ENCODE data around the gene FCHSD1. TPM values are rescaled to one million over a fixed set of nuclear protein-coding genes. Genes with fewer than 3 reads are reported as not detected.

FCHSD1 gene
- 7.7 to 11.9 TPM (median 9.8 TPM) in 5 replicates for total RNA-seq (2022; extraction: Qiagen RNA extraction; ENCODE audit: low read depth)

GRCh38 chr5:141650851-141651727, at the start of gene FCHSD1:
Gene FCHSD1 (minus strand): TSS chr5:141651418. CDS start chr5:141651368, 50 bp downstream.

GRCh38 chr5:141681695-141682641, 30.8 kb upstream of the FCHSD1 start, which contains the start of gene ARAP3:
Gene ARAP3 (minus strand): TSS chr5:141682230. CDS start chr5:141680486, 1,744 bp downstream.

DNA sequence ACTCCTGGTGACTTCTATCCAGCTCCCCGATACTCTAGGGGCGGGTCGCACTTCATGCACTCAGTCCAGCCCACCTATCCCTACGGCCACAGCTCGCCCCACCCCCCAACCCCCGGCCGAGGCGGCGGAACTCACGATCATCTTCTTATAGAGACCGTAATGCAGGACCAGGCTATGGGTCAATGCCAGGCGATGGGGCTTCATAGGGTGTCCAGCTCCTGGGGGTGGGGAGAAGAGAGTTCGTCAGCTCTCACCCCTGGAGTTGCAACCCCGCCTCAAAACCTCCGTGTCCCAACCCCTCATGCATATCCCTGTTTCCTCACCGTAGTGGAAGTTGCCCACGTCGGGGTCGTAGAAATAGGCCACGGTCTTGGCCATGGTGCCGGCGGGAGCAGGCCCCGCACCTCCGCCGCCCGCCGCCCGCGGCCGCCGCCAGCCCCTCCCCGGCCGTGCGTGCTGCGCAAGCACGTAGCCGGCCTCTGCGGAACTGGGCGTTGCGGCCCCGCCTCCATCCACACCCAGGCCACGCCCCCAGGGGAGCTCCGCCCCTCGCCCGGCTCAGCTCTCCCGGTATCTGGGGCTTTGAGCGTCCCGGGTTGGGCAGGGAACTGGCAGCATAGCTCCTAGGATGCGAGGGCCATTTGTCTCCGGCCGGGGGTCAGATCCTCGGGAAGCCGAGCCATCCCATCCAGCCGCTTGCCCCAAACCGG, 14.7 kb downstream of the FCHSD1 start, which contains the start of the genes HDAC3 and RELL2:
TSS of gene HDAC3 (minus strand) at position 437 of the 710 bp plus-strand sequence. CDS start at position 378, 59 bp downstream.
TSS of gene RELL2 (plus strand) at position 585 of the 710 bp plus-strand sequence. CDS start 1,229 bp downstream, outside the sequence.

DNA sequence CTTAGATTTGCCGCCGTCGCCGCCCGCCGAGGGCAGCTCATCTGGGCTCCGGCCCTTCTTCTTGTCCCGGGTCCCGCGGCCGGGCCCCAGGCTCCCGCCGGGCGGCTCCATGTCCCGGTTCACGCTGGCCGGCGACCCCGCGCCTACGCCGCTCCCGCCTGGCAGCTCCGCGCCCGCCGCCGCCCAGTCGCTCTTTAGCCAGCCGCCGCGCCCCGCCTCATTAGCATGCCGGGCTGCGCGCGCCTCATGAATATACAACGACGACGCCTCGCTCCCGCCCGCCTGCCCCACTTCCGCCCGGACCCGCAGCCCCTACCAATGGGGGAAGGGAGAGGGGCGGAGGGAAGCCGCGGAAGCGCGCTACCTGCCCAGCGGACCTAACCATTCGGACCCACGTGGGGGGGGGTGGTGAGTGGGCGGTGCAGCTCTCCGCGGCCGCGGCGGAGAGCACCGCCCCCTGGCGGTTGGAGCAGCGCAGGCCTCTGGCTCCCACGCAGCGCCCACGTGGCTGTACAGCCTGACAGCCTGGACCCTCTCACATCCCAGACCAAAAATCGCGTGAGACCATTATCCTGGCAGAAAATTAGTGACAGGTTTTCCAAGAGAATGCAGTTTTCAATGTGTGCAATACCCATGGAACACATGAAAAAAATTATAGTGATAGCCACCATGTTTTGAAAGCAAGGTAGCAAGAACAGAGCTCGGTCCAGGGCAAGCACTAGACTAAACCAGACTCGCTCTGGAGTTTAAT, 32.2 kb downstream of the FCHSD1 start, which contains the start of gene DIAPH1:
TSS of gene DIAPH1 (minus strand) at position 197 of the 751 bp plus-strand sequence. CDS start at position 111, 86 bp downstream.

Other genes starting within 250 kb of the FCHSD1 start
- gene PCDHGA9, start 248.6 kb downstream of the FCHSD1 start, total RNA-seq (2022; extraction: Qiagen RNA extraction; ENCODE audit: low read depth), result 0.04 to 0.09 TPM (median 0.06 TPM) in 4 of 5 replicates, not detected in the other
- 0.09 to 0.23 TPM (median 0.13 TPM) in 5 replicates for gene PCDHGB6, start 243.4 kb downstream of the FCHSD1 start, total RNA-seq (2022; extraction: Qiagen RNA extraction; ENCODE audit: low read depth)
- gene PCDHGA10, start 238.4 kb downstream of the FCHSD1 start, total RNA-seq (2022; extraction: Qiagen RNA extraction; ENCODE audit: low read depth), result 0.03 TPM in 1 of 5 replicates, not detected in the others
- 0.06 to 0.08 TPM (median 0.06 TPM) in 4 of 5 replicates, not detected in the other for gene PCDHGB7, start 233.7 kb downstream of the FCHSD1 start, total RNA-seq (2022; extraction: Qiagen RNA extraction; ENCODE audit: low read depth)
- gene PCDHGA11, start 230.4 kb downstream of the FCHSD1 start, total RNA-seq (2022; extraction: Qiagen RNA extraction; ENCODE audit: low read depth), result not detected in 5 replicates
- 0.02 to 0.03 TPM in 2 of 5 replicates, not detected in the others for gene PCDHGA12, start 220.9 kb downstream of the FCHSD1 start, total RNA-seq (2022; extraction: Qiagen RNA extraction; ENCODE audit: low read depth)
- gene PCDHGC3, start 175.5 kb downstream of the FCHSD1 start, total RNA-seq (2022; extraction: Qiagen RNA extraction; ENCODE audit: low read depth), result 5.7 to 7.4 TPM (median 6.8 TPM) in 5 replicates
- not detected in 5 replicates for gene PCDHGC4, start 166.4 kb downstream of the FCHSD1 start, total RNA-seq (2022; extraction: Qiagen RNA extraction; ENCODE audit: low read depth)
- 0.05 TPM in 1 of 5 replicates, not detected in the others for gene PCDHGC5, start 162.3 kb downstream of the FCHSD1 start, total RNA-seq (2022; extraction: Qiagen RNA extraction; ENCODE audit: low read depth)
- gene DIAPH1, start 32.4 kb downstream of the FCHSD1 start, total RNA-seq (2022; extraction: Qiagen RNA extraction; ENCODE audit: low read depth), result 102 to 110 TPM (median 107 TPM) in 5 replicates
- gene HDAC3, start 14.6 kb downstream of the FCHSD1 start, total RNA-seq (2022; extraction: Qiagen RNA extraction; ENCODE audit: low read depth), result 44.8 to 53.9 TPM (median 50.6 TPM) in 5 replicates
- 3.5 to 5.7 TPM (median 4.0 TPM) in 5 replicates for gene RELL2, start 14.4 kb downstream of the FCHSD1 start, total RNA-seq (2022; extraction: Qiagen RNA extraction; ENCODE audit: low read depth)
- 3.6 to 6.0 TPM (median 4.8 TPM) in 5 replicates for gene ARAP3, start 30.8 kb upstream of the FCHSD1 start, total RNA-seq (2022; extraction: Qiagen RNA extraction; ENCODE audit: low read depth)
- 1.5 to 2.4 TPM (median 2.1 TPM) in 5 replicates for gene PCDH1, start 227.0 kb upstream of the FCHSD1 start, total RNA-seq (2022; extraction: Qiagen RNA extraction; ENCODE audit: low read depth)